Fibroblast of pulmonary artery (primary cell): ENCODE results near the gene LAMB1.

ENCODE experiments used
- DNase-seq: peaks from one replicate; pipeline ENCODE4 v3.0.0-alpha.2; 2010; ENCODE audit warnings: low read depth
- H3K4me3 ChIP-seq: replicated peaks from 2 replicates; pipeline ENCODE4 v1.5.1; 2011; ENCODE audit warnings: low read depth, mild to moderate bottlenecking, control low read depth, low read length, moderate library complexity
- TF ChIP-seq, protein P1 (sequence below): IDR thresholded peaks from 2 replicates; pipeline ENCODE4 v1.5.1; 2011; ENCODE audit warnings: mild to moderate bottlenecking, control low read depth, low read length, inconsistent platforms; ENCODE audit errors: missing control alignments

LAMB1 gene

DNA sequence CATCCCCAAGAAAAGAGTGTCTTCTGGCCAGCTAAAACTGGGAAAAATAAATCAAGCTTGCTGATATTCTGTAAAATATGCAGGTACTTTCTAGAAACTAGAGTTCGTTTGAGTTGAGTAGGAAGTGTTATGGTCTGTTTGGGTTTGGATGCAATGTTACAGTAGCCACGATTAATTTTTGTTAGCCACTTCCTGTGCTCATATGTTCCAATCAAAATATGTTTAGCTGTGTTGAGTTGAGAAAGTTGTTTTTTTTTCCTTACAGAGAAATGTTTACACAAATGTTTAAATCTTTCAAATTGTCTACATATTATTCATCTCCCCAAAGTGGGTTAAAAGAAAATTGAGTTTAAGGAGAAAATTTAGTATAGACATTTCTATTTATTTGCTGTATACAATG lies 11.3 kb upstream of the LAMB1 start:
- no peak for DNase-seq
- TF ChIP-seq, protein P1, sequence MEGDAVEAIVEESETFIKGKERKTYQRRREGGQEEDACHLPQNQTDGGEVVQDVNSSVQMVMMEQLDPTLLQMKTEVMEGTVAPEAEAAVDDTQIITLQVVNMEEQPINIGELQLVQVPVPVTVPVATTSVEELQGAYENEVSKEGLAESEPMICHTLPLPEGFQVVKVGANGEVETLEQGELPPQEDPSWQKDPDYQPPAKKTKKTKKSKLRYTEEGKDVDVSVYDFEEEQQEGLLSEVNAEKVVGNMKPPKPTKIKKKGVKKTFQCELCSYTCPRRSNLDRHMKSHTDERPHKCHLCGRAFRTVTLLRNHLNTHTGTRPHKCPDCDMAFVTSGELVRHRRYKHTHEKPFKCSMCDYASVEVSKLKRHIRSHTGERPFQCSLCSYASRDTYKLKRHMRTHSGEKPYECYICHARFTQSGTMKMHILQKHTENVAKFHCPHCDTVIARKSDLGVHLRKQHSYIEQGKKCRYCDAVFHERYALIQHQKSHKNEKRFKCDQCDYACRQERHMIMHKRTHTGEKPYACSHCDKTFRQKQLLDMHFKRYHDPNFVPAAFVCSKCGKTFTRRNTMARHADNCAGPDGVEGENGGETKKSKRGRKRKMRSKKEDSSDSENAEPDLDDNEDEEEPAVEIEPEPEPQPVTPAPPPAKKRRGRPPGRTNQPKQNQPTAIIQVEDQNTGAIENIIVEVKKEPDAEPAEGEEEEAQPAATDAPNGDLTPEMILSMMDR: no peak
- H3K4me3 ChIP-seq: no peak overlapping the region

DNA sequence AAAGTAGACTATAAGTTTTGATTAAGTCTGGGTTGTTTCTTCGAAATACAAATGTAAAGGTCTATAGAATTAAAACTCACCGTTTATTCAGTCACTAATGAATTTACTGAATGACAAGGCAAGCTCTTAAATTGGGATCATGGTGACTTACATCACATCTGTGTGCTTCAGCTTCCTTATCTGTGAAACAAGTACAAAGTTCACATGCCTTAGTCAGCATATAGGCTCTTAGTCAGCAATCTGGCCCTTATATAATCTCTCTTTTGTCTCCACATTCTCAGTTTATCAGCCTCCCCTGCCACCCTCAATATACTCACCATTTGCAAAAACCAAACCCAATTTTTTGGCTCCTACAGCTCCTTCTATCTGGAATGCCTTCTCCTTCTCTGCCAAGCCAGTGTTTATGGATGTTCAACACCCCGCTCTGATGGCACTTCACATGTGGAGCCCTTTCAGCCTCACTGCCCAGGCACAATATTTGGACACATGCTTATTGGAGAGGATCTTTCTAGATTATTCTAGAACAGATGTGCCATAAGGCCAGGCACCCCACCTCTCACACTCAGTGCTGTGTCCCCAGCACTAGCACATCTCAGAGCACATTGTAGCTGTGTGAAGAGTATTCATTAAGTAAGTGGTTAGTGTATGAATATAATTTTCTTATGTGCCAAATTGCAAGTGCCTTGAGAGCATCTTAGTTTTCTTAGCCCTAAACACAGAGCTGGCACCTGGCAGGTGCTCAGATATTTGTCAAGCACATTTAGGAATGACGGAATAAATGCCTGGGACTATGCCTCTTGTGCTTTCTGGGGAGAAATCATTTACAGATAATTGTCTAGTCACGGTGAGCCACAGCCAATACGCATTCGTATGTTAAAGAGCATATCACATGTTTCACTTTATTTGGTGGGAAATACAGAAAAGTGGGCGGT lies 9.8 kb upstream of the LAMB1 start:
- peak; percentile 72 for DNase-seq
- TF ChIP-seq, protein P1: no peak
- no peak overlapping the region for H3K4me3 ChIP-seq

DNA sequence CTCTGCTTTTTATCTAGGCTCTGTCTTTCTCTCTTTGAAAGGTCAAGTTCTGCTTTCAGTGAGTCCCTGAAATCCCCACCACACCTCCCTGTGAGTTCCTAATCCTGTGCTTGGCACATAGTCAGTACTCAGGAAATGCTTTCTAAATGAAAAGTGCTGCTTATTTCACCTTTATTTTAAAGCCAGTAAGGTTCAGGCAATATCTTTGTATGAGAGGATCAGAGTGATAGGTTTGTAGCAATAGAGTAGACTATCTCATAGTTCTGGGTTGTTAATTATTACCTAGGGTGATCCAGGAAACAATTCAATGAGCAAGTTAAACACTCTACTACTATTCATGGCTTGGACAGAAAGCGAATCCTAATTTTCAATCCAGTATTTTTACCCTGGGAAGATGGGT lies 7.4 kb upstream of the LAMB1 start:
- TF ChIP-seq, protein P1: no peak
- DNase-seq: no peak
- no peak overlapping the region for H3K4me3 ChIP-seq

DNA sequence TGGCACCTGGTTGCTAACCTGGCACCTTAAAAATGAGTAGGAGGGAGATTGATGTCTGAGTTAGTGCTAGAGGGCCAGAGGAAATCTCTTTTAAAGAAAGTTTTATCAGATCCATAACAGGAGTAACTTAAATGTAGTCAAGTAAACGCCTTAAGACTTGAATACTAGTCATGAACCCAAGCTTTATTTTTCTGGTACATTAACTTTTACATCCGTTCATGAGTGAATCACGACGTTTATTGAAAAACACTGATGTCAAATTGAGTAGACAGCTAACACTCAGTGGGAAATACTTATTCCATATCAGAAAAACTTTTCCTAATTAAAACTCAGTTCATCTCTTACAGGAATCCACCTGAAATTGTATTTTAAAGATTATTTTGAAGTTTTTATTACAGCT lies 6.9 kb upstream of the LAMB1 start:
- TF ChIP-seq, protein P1: no peak
- DNase-seq: no peak
- H3K4me3 ChIP-seq: no peak overlapping the region

DNA sequence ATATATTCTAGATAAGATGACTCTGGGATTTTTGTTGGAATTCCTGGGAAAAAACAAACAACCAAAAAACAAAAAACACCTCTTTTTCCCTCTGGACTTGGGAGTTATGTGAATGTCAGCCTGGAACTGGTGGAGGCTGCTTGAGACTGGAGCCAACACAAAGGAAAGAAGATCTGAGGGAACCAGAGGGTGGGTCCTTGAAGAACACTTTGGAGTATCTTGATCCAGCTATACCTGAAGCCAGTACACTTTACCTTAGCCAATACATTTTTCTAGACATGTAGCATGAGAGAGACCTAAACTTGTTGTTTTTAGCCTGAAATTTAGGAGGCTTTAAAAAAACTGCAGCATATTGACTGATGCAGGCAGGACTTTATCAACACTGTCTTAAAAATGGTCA lies 5.9 kb upstream of the LAMB1 start:
- TF ChIP-seq, protein P1: no peak
- H3K4me3 ChIP-seq: no peak overlapping the region
- DNase-seq: no peak

DNA sequence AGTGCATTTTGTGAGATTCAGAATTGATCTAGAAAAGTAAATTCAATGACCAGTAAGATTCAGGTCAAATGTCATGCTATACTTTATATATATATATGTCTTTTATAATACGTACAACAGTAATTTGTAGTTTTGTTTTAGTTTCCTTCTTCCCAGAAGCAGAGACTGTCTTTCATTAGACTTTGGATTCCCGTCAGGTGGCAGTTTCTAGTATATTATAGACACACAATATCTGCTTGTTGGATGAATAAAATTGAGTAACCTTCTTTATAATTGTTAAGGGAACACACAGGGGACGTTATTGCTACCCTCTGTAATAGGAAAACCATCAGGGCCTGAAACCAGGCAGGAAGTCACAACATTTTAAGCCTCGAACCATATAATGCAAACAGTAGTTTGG lies 5.3 kb upstream of the LAMB1 start:
- H3K4me3 ChIP-seq: no peak overlapping the region
- TF ChIP-seq, protein P1: no peak
- no peak for DNase-seq

DNA sequence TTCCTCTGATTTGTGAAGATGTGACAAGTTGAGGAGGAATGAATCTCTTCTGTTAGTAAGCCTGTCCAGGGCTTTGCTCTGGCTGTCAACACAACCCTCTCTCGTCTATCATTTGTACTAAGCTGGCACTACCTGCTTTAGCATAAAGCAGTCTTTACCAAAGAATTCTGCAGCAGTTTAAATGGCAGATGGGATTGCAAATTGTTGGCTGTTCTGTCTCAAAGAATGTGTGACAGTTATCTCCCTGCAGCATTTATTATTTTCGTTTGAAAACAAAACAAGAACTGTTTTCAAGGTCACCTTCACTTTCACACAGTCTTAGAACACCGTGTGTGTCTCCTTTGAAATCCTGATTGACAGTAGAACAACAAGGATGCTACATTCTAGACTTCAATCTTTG lies 4.8 kb upstream of the LAMB1 start:
- H3K4me3 ChIP-seq: no peak overlapping the region
- DNase-seq: no peak
- TF ChIP-seq, protein P1: no peak
